Endodermal cell (in vitro differentiated cells): ENCODE results near the gene CEP164. TPM values are rescaled to one million over a fixed set of nuclear protein-coding genes. Genes with fewer than 3 reads are reported as not detected.

Experiments used
- DNase-seq: peaks from one replicate; pipeline ENCODE4 v3.0.0-alpha.2; 2017
- H3K27ac ChIP-seq: 2 replicates; pipeline ENCODE4 v1.5.1; 2013; ENCODE audit warnings: mild to moderate bottlenecking, low read depth, low read length, moderate library complexity
- H3K27me3 ChIP-seq: 2 replicates; pipeline ENCODE4 v1.6.1; 2013; ENCODE audit warnings: mild to moderate bottlenecking, low read length, moderate library complexity; ENCODE audit not compliant: insufficient read depth, control insufficient read depth, poor library complexity, severe bottlenecking
- H3K36me3 ChIP-seq: 2 replicates; pipeline ENCODE4 v1.7.0; 2013; ENCODE audit warnings: mild to moderate bottlenecking, low read length, moderate library complexity; ENCODE audit not compliant: control insufficient read depth, insufficient read depth
- H3K4me1 ChIP-seq: one replicate; pipeline ENCODE4 v1.7.0; 2013; ENCODE audit warnings: low read length; ENCODE audit not compliant: control insufficient read depth, insufficient read depth
- H3K4me3 ChIP-seq: 2 replicates; pipeline ENCODE4 v1.5.1; 2013; ENCODE audit warnings: mild to moderate bottlenecking, low read length, moderate library complexity
- H3K9ac ChIP-seq: 2 replicates; pipeline ENCODE4 v1.6.1; 2013; ENCODE audit warnings: mild to moderate bottlenecking, low read length, moderate library complexity; ENCODE audit not compliant: poor library complexity, severe bottlenecking; ENCODE audit errors: extremely low read depth
- H3K9me3 ChIP-seq: 2 replicates; pipeline ENCODE4 v1.6.1; 2013; ENCODE audit warnings: mild to moderate bottlenecking, low read length, moderate library complexity; ENCODE audit not compliant: control insufficient read depth
- H3K27ac Mint-ChIP-seq: 2 replicates; pipeline ENCODE4 v1.8.0; 2020; ENCODE audit warnings: mixed read lengths
- H3K27me3 Mint-ChIP-seq: 2 replicates; pipeline ENCODE4 v1.8.0; 2021; ENCODE audit warnings: mild to moderate bottlenecking, mixed read lengths; ENCODE audit not compliant: insufficient read depth
- H3K36me3 Mint-ChIP-seq: 2 replicates; pipeline ENCODE4 v1.8.0; 2020; ENCODE audit warnings: low read depth, mixed read lengths
- H3K4me1 Mint-ChIP-seq: 2 replicates; pipeline ENCODE4 v1.8.0; 2020; ENCODE audit warnings: mixed read lengths
- H3K4me3 Mint-ChIP-seq: 2 replicates; pipeline ENCODE4 v1.8.0; 2020; ENCODE audit warnings: mild to moderate bottlenecking, moderate library complexity, mixed read lengths
- H3K9me3 Mint-ChIP-seq: 2 replicates; pipeline ENCODE4 v1.8.0; 2020; ENCODE audit warnings: mild to moderate bottlenecking, mixed read lengths
- WGBS, 2 experiments: methylation state at CpG; one replicate each; pipeline versions ENCODE4 v1.1.5 to v1.1.7; 2013; ENCODE audit warnings: missing lambda C conversion rate in 2 of 2, mixed read lengths in 1 of 2; ENCODE audit not compliant: insufficient coverage in 1 of 2, insufficient read length in 1 of 2; 5-methylcytosine and 5-hydroxymethylcytosine counted together
- total RNA-seq, 2 donors: library from RNA; stranded (reverse); fragmentation: NEBNext Ultra II Directional in 1 of 2; extraction: Animal tissue kit (Norgen Biotek cat#: 25700) in 1 of 2; gene quantifications; 2 replicates in 1 of 2; 3 replicates in 1 of 2; pipeline ENCODE4 v1.2.1, GENCODE V29; 2021
- TF ChIP-seq, protein P1 (sequence below): fragments of 200-600 bp; sonication (generic); conservative IDR thresholded peaks from 2 replicates; pipeline ENCODE4 v1.5.0; 2021; ENCODE audit warnings: antibody characterized with exemption, mild to moderate bottlenecking

The CEP164 gene
- total RNA-seq, 2 donors from 2014 or later, result 32.7 to 33.6 TPM

DNA sequence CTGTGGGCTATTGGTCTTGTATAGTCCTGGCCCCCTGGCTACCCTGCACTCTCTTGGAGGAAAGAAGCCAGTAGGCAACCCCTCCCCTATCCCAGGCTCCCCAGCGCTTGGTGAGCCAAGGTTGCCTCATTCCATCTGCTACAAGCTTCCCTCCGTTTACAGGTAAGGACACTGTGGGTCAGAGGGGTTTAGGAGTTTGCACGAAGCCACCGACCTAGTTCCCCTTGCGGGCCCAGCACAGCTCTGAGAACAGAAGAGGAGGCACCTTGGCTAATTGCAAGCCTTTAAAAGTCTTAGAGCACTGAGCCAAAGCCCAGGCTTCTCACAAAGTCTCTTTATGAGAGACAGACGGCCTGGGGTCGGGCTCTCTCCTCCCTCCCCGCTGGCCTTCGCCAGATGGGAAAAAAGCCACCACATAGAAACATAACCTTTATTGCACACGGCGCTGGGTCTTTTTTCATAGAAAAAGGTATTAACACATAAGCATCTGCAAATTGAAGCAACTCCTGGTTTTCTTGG is 99.8 kb downstream of the CEP164 start:
- no peaks in the 10 kb centered on the region for H3K36me3 Mint-ChIP-seq
- Histone ChIP-seq H3K27ac (no peak overlapping the region), H3K9me3 (no peaks in the 10 kb centered on the region), H3K36me3 (no peaks in the 10 kb centered on the region), H3K27me3 (peaks cover 29% of the 10 kb centered on the region), H3K4me1 (peaks cover 7% of the 10 kb centered on the region), H3K9ac (no peak overlapping the region), H3K4me3 (no peak overlapping the region)
- no peak overlapping the region for H3K4me3 Mint-ChIP-seq
- peaks cover 30% of the 10 kb centered on the region for H3K27me3 Mint-ChIP-seq
- 87 to 92% methylated on average over 8 to 11 of the region's 11 CpGs for WGBS, 2 experiments
- TF ChIP-seq, protein P1, sequence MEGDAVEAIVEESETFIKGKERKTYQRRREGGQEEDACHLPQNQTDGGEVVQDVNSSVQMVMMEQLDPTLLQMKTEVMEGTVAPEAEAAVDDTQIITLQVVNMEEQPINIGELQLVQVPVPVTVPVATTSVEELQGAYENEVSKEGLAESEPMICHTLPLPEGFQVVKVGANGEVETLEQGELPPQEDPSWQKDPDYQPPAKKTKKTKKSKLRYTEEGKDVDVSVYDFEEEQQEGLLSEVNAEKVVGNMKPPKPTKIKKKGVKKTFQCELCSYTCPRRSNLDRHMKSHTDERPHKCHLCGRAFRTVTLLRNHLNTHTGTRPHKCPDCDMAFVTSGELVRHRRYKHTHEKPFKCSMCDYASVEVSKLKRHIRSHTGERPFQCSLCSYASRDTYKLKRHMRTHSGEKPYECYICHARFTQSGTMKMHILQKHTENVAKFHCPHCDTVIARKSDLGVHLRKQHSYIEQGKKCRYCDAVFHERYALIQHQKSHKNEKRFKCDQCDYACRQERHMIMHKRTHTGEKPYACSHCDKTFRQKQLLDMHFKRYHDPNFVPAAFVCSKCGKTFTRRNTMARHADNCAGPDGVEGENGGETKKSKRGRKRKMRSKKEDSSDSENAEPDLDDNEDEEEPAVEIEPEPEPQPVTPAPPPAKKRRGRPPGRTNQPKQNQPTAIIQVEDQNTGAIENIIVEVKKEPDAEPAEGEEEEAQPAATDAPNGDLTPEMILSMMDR, result no peak
- H3K4me1 Mint-ChIP-seq, result peaks cover 30% of the 10 kb centered on the region
- H3K27ac Mint-ChIP-seq, result no peak overlapping the region
- H3K9me3 Mint-ChIP-seq, result no peaks in the 10 kb centered on the region
- DNase-seq, result no peak

DNA sequence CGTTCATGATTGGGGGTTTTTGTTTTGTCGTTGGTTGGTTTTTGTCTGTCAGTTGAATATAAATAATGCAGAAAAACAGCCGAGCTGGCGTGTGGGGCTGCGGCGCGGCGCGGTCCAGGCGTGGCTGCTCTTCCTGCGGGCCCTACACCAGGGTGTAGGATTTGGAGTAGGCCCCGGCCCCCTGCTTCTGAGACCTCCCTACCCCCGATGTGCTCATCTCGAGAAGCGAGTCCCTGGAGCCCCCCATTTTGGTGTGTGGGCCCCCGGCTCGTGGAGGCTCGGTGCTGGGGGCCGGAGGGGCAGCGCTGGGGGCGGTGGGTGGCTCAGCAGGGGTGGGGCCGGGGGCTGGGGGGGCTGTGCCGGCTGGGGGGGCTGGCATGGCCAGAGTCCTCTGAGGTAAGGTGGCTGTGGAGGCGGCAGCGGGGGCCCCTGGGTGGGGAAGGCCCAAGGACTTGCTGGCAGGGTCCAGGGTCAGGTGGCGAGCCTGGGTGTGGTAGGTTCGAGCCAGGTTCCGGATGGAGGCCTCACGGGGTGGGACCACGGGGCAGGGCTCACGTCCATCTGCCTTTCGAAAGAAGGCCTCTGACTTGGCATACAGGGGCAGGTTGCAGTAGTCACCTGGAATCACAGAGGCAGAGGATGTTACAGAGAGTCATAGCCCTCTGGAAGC is 100.7 kb downstream of the CEP164 start:
- H3K27me3 Mint-ChIP-seq, result peaks cover 31% of the 10 kb centered on the region

DNA sequence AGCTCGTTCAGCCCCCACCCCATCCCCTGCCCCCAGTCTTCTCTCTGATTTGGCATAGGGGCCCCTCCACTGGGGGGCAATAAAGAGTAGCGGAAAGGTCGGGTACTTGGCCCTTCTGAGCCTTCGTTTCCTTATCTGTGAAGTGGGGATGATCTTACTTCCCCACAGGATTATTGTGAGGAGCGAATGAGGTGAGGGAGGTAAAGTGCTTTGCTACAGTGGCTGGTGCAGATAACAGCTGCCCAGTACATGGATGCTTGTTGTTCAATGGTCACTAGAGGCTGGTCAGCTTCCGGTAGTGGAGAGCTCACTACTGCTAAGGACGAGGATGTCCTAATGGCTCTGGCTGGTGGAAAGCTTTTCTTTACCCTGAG is 101.2 kb downstream of the CEP164 start:
- WGBS, 2 experiments, result 79 to 96% methylated on average over 3 to 7 of the region's 7 CpGs
- Mint-ChIP-seq H3K36me3 (no peaks in the 10 kb centered on the region), H3K27ac (no peak overlapping the region), H3K4me3 (no peak overlapping the region), H3K4me1 (peaks cover 30% of the 10 kb centered on the region), H3K9me3 (no peaks in the 10 kb centered on the region), H3K27me3 (peaks cover 31% of the 10 kb centered on the region)
- H3K4me1 ChIP-seq, result peaks cover 7% of the 10 kb centered on the region
- TF ChIP-seq, protein P1, result peak; percentile 40
- H3K9ac ChIP-seq, result no peak overlapping the region
- no peaks in the 10 kb centered on the region for H3K9me3 ChIP-seq
- no peak overlapping the region for H3K4me3 ChIP-seq
- H3K27me3 ChIP-seq, result peaks cover 29% of the 10 kb centered on the region
- no peaks in the 10 kb centered on the region for H3K36me3 ChIP-seq
- no peak overlapping the region for H3K27ac ChIP-seq
- no peak for DNase-seq

More for the DNA sequence above, 100.7 kb downstream of the CEP164 start:
- Mint-ChIP-seq H3K9me3 (no peaks in the 10 kb centered on the region), H3K27ac (no peak overlapping the region), H3K36me3 (no peaks in the 10 kb centered on the region), H3K4me3 (no peak overlapping the region), H3K4me1 (peaks cover 30% of the 10 kb centered on the region)
- Histone ChIP-seq H3K27me3 (peaks cover 29% of the 10 kb centered on the region), H3K9me3 (no peaks in the 10 kb centered on the region), H3K4me3 (no peak overlapping the region), H3K27ac (no peak overlapping the region), H3K4me1 (peaks cover 7% of the 10 kb centered on the region), H3K36me3 (no peaks in the 10 kb centered on the region), H3K9ac (no peak overlapping the region)
- 93 to 94% methylated on average over 18 to 32 of the region's 32 CpGs for WGBS, 2 experiments
- peak; percentile 57 for DNase-seq
- TF ChIP-seq, protein P1, result no peak
